HG02623 (cell line): ENCODE data around the gene ANKRD10.

Source experiments
- ATAC-seq: cut with Tn5 transposase; IDR thresholded peaks from one replicate; pipeline ENCODE4 v1.9.1; 2021; ENCODE audit warnings: moderate library complexity; ENCODE audit not compliant: unreplicated experiment

The ANKRD10 gene

DNA sequence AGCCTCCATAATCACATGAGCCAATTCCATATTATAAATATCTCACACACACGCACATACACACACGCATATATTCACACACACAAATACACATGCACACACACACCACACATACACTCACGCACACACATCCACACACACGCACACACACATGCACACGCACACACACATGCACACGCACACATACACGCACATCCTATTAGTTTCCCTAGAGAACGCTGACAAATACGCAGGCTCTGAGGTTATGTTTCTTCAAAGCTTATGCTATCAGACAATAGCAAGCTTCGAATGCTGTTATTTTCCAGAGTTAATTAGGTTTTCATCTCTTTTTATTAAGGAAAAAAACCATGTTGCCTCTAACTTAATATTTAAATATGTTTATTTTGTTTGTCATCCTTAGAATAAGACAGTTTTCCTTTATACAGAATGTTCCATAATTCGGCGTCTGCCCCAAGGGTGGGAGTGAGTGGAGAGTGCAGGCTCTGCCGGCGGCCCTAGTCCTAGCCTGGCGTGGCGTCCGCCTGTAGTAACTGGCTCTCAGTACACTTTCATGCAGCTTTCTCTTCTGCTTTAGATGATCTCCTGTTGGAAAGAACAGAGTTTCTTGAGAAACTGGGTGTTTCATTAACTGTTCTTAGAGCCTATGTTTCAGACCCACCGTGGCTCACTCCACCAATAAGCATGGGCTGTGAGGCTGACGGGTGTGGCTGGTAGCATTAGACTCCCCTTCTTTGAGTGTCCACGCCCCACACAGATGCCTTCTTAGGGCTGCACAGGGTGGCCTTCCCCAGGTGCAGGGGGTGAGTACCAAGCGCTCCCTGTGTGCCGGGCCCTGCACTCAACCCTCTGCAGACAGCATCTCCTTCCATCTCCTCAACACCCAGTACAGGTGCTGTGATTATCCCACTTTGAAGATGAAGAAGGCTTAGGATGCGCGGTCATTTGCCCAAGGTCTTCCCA is 30.4 kb upstream of the ANKRD10 start:
- no peak for ATAC-seq

DNA sequence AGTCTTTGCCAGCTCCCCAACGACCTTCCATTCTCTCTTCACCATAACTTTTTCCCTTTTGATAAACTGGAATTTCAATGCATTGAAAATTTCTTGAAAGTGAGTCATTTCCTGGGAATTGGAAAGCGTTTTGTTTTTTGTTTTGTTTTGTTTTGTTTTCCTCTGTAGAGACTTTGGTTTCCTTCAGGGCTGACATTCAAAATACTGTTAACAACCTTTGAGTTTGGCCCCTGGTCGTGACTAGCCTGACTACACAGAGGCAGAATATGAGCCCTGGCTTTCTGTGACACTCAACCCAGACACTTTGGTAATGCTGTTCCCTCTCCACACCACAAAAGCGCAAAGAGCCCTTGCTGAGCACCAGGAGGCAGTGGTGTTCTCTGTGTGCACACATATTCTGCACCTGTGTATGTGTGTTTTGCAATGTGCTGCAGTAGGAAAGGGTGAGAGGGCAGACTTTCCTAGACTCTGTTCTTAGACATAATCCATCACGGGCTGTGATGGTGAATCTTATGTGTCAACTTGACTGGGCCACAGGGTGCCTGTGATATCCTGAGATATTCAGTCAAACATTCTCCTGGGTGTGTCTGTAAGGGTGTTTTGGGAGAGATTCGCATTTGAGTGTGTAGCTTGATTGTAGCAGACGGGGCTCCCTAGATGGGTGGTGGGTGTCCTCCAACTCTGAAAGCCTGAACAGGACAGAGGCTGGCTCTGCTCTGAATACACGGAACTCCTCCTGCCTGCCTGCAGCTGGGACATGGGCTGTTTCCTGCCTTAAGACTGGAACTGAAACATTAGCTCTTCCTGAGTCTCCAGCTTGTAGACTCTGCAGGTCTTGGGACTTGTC is 29.5 kb upstream of the ANKRD10 start:
- ATAC-seq, result no peak

DNA sequence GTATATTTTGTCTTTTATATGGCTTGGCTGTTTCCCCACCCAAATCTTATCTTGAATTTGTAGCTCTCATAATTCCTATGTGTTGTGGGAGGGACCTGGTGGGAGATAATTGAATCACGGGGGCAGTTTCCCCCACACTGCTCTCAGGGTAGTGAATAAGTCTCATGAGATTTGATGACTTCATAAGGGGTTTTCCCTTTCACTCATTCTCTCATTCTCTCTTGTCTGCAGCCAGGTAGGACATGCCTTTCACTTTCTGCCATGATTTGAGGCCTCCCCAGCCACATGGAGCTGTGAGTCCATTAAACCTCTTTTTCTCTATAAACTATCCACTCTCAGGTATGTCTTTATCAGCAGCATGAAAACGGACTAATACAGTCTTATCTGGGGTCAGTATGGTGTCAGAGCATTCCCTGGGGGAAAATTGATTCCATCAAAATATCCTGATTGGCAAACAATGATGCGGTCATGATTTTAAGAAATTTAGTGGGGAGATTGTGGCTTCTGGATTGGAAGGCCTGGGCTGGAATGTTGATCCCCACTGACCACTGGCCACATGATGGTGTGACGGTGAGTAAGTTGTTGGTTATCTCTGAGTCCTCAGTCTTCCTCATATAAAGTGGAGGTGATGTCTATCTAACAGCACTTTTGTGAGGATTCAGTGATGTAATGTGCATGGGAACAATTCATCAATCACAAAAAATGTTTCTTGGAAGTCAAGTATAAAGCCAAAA is 27.5 kb upstream of the ANKRD10 start:
- no peak for ATAC-seq

DNA sequence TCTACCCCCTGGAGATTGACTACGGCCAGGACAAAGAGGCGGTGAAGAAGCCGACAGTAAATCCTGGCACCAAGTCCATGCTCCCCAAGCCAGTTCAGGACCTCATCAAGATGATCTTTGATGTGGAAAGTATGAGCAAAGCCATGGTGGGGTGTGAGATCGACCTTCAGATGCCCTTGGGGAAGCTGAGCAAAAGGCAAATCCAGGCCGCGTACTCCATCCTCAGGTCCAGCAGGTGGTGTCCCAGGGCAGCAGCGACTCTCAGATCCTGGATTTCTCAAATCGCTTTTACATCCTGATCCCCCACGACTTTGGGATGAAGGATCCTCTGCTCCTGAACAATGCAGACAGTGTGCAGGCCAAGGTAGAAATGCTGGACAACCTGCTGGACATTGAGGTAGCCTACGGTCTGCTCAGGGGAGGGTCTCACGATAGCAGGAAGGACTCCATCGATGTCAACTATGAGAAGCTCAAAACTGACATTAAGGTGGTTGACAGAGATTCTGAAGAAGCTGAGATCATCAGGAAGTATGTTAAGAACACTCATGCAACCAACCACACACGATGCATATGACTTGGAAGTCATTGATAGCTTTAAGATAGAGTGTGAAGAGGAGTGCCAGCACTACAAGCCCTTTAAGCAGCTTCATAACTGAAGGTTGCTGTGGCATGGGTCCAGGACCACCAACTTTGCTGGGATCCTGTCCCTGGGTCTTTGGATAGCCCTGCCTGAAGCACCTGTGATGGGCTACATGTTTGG is 24.0 kb upstream of the ANKRD10 start:
- ATAC-seq, result no peak

DNA sequence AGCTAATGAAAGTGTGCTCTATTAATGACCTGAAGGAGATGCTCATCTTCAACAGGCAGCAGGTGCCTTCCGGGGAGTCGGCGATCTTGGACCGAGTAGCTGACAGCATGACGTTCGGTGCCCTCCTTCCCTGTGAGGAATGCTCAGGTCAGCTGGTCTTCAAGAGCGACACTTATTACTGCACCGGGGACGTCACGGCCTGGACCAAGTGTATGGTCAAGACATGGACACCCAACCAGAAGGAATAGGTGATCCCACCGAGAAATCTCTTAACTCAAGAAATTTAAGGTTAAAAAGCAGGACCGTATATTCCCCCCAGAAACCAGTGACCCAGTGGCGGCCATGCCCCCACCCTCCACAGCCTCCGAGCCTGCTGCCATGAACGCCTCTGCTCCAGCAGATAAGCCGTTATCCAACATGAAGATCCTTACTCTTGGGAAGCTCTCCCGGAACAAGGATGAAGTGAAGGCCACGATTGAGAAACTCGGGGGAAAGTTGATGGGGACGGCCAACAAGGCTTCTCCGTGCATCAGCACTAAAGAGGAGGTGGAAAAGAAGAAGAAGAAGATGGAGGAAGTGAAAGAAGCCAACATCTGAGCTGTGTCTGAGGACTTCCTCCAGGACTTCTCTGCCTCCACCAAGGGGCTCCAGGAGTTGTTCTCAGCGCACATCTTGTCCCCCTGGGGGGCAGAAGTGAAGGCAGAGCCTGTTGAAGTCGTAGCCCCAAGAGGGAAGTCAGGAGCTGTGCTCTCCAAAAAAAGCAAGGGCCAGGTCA is 22.8 kb upstream of the ANKRD10 start:
- no peak for ATAC-seq

DNA sequence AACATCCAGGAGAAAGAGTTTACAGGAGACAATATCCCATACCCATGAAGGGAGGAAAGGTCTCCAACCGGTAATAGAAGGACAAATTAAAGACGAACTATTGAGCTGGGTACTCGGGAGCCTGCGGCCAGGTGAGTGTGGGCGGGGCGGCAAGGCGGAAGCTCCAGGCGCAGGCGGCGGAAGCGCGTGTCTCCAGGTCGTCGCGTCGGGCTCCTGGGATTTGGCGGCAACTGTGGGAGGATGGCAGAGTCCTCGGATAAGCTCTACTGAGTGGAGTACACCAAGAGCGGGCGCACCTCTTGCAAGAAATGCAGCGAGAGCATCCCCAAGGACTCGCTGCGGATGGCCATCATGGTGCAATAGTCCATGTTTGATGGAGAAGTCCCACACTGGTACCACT is 21.6 kb upstream of the ANKRD10 start:
- ATAC-seq, result no peak

DNA sequence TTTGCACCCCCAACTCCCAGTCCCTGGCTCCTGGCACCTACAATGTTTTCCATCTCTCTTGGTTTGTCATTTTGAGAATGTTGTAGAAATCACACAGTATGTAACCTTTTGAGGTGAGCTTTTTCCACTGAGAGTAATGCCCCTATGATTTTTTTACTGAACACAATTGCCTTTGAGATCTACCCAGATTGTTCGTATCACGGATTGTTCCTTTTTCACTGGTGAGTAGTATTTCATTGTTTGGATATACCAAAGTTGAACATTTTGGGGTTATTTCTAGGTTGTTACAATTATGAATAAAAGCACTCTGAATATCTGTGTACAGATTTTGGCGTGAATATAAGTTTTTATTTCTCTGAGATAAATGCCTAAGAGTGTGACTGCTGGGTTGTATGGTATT is 17.7 kb upstream of the ANKRD10 start:
- no peak for ATAC-seq

DNA sequence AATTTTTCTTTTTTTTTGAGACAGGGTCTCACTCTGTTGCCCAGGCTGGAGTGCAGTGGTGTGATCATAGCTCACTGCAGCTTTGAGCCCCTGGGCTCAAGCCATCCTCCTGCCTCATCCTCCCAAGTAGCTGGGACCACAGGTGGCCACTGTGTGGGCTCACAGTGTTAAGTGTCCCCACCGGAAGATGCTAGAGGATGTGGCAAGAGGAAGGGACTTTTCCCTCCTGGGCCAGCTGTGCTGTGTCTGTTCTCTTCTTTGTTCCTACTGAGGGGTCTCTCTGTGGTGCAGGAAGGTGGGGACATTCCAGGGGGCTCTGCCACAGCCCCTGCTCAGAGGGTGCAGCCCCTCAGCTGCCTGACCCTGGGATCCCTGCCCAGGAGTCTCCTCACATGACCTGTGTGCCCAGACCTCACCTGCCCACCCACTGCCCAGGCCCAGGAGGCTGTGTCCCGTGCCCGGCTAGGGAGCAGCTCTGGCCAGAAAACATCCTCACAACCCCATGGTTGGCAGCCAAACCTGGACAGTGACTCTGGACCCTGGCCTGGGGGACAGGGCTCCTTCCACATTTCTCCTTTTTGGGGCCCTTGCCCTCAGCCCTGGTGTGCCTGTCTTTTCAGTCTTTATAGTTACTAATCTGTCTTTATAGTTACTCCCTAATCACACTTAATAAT is 14.4 kb upstream of the ANKRD10 start:
- no peak for ATAC-seq

DNA sequence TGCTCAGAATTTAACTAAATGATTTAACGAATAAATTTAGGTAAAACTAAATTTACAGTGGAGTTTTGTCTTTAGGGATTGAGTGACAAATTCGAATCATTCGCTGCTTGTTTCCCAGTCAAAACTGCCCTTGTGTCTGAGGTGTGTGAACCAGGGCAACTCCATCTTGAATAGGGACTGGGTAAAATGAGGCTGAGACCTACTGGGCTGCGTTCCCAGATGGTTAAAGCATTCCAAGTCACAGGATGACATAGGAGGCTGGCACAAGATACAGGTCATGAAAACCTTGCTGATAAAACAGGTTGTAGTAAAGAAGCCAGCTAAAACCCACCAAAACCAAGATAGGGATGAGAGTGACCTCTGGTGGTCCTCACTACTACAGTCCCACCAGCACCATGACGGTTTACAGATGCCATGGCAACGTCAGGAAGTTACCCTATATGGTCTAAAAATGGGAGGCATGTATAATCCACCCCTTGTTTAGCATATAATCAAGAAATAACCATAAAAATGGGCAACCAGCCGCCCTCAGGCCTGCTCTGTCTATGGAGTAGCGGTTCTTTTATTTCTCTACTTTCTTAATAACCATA is 10.2 kb upstream of the ANKRD10 start:
- no peak for ATAC-seq

DNA sequence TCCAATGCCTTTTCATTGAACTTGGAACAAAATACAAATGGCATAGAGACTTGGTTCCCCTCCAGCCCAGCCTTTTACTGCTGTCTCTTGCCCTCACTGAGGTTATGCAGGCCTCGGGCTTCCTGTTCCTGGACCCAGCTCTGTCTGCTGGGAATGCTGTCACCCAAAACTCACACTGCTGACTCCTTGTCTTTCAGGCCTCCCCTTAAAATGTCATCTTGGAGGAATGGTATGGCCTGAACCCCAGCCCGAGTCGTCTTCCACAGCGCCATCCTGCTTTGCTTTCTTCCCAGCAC is 9.7 kb upstream of the ANKRD10 start:
- no peak for ATAC-seq

DNA sequence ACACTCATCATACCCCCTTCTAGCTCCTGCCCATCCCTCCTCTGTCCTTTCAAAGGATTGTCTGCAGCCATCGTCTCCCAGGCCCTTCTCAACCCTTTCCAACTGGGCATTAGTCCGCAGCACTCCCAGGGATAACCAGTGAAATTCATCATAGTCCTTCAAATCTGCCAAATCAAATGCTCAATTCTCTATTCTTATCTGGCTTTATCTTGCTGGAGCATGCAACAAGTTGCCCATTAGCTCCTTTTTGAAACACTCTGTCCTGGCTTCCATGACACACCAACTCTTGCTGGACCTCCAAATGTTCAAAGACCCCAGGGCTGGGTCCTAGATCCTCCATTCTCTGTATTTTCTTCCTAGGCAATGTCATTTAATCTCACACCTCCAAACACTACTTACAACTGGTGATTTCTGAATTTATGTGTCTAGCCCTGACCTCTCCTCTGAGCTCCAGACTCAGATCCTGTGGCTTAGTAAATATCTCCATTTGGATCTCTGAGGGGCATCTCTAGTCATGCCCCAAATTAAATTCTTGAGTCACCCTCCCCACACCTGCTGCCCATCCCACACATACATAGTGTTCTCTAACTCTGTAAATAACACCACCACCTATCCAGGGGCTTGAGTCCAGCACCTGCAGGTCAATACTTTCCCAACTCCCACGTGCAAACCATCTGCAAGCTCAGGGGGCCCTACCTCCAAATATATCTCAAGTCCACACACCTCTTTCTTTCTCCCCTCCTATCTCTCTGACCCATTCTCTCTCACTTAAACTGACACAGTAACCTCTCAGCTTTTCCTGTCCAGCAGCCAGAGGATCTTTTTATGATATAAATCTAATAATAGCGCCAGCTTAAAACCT is 9.1 kb upstream of the ANKRD10 start:
- ATAC-seq, result no peak

DNA sequence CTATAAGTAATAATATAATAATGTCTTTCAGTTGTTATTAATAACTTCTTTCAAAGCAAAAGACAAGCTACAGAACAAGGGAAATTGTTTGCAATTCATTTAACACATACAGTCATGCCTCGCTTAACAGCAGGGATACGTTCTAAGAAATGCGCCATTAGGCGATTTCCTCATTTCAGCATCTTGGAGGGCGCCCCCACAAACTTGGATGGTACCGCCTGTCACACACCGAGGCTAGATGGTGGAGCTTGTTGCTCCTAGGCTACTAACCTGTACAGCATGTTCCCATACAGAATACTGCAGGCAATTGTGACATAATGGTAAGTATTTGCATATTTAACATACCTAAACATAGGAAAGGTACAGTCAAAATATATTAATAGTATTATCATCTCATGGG is 8.2 kb upstream of the ANKRD10 start:
- ATAC-seq, result no peak

DNA sequence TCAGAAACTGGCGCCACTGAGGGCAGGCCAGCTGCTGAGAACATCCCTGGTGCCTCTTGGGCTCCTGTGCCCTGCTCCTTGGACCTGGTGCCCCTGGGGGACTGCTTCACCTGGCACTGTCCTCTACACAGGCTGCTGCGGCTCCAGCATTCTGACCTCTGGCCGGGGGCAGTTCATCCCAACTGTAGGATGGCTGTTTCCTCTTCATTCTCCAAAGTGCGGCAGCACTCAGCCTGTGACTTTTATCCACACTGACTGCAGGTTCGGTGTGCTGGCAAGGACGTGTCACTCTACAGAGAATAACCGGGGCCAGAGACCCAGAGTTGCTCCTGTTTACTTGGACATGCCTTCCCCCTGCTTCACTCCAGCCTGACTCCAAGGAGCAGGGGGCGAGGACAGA is 7.6 kb upstream of the ANKRD10 start:
- no peak for ATAC-seq

DNA sequence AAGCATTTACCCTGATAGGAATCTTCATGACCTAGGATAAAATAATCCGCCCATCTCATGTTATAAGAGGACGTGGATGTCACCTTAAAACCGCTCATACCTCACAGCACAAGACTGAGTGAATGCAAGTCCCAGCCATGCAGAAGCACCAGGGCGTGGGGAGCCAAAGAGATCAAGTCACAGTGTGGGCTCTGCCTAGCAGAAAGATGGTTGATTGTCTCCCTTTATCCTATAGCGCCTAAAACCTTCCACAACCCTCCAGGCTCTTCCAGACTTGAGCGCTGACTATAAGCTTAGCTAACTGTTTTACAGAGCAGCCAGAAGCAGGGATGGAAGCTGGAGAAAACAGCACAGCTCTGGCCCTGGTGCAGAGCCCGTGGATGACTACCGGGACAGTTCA is 6.8 kb upstream of the ANKRD10 start:
- no peak for ATAC-seq

DNA sequence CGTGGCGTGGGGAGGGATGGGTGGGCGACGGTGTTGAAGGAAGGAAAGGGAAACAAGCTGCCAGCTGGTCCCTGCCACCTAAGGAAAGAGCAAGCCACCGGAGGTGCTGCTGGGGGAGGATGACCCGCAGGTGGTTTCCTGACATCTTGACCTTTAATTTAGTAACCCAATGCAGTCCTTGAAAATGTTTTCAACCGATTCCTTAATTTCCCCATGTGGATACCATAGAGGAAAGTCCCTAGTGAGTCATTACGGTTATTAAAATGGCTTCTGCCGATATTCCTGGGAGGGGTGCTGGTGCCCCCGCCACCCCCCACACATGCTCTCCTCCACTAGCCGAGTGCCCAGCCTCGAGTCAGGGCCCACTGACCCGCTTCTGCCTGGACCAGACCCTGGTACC is 6.3 kb upstream of the ANKRD10 start:
- ATAC-seq, result no peak

DNA sequence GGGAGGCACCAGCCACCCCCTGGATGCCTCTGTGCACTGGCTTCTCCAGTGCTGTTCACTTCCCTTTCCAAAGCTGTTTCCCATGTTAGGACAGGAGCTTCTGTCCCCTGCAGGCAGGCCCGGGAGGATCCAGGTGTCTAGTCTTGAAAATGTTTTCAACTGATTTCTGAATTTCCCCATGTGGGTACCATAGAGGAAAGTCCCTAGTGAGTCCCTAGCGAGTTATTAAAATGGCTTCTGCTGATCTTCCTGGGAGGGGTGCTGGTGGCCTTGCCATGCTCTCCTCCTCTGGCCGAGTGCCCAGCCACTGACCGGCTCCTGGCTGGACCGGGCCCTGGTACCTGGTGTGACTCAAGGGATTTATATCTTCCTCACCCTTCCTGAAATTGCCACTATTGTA is 5.2 kb upstream of the ANKRD10 start:
- ATAC-seq, result no peak

DNA sequence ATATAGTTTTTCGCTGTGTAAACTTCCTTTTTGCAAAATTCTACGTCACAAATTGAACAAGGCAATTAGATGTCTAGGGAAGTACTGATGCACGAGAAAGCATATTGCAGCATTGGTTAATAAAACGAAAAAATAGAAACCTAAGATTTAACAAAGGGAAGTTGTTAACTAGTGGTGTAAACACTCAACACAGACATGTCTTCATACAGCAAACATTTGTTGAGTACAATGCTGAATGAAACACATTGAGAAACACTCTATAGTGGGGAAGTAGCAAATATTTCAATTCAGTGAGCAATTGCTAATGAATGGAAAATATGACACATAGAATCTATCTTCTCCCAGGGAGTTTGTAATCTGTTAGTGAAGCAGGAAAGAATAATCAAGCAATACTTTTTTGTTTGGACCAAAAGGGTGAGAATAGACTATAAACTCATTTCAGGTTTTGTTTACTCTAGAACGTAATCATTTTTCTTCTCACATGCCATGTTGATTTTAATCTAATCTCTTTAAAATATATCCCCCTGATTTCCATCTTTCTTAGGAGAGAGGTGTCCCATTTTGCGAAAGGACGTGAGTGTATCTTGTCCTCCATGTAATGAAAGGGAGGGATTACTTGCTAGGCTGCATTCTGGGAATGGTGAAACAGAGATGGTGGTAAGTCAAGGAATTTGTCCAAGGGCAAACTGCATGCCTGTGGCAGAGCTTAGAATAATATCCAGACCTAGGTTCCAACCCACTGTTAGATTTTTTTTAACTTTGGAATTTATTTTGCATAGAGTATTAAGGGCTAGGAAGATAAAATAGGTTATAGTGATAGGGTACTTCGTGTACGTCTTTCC is 1.7 kb upstream of the ANKRD10 start:
- no peak for ATAC-seq
